CD14-positive monocyte (primary cell): ENCODE measurements around the gene S100A10. TPM values are rescaled to one million over a fixed set of nuclear protein-coding genes. Genes with fewer than 3 reads are reported as not detected.
A peak's percentile ranks its signal among the peaks of the same experiment; 100 is the strongest.

Experiments
- DNase-seq, 3 donors: peaks; one replicate each; pipeline ENCODE4 v3.0.0-alpha.2; 2011 to 2022
- H2AFZ ChIP-seq: 2 replicates; pipeline ENCODE4 v1.6.0; 2012; ENCODE audit warnings: mild to moderate bottlenecking, low read depth, low read length, inconsistent platforms; ENCODE audit not compliant: insufficient read depth, poor library complexity, severe bottlenecking
- H3K27ac ChIP-seq, 2 donors: 1 replicate in 1 of 2; 2 replicates in 1 of 2; pipeline ENCODE4 v1.5.1; 2012 to 2013; ENCODE audit warnings: low read length in 2 of 2, control low read depth in 1 of 2, inconsistent platforms in 1 of 2, low read depth in 1 of 2, mild to moderate bottlenecking in 1 of 2
- H3K27me3 ChIP-seq, 2 donors: one replicate each; pipeline versions ENCODE4 v1.6.0 to v1.6.1; 2011 to 2013; ENCODE audit warnings: low read length in 2 of 2; ENCODE audit not compliant: control insufficient read depth in 2 of 2, insufficient read depth in 2 of 2
- H3K36me3 ChIP-seq, 2 donors: replicated peaks in 1 of 2; 1 replicate in 1 of 2; 2 replicates in 1 of 2; pipeline versions ENCODE4 v1.5.1 to v1.6.1; 2012 to 2013; ENCODE audit warnings: low read length in 2 of 2, control low read depth in 1 of 2, inconsistent platforms in 1 of 2, mild to moderate bottlenecking in 1 of 2; ENCODE audit not compliant: insufficient read depth in 2 of 2, control insufficient read depth in 1 of 2
- H3K4me1 ChIP-seq, 2 donors: 1 replicate in 1 of 2; 2 replicates in 1 of 2; pipeline versions ENCODE4 v1.5.1 to v1.6.1; 2012 to 2013; ENCODE audit warnings: low read length in 2 of 2, control low read depth in 1 of 2, inconsistent platforms in 1 of 2, mild to moderate bottlenecking in 1 of 2, moderate library complexity in 1 of 2; ENCODE audit not compliant: insufficient read depth in 2 of 2, control insufficient read depth in 1 of 2
- H3K4me2 ChIP-seq: replicated peaks from 2 replicates; pipeline ENCODE3; 2012; ENCODE audit warnings: low read length, moderate library complexity, mild to moderate bottlenecking; ENCODE audit not compliant: poor library complexity, severe bottlenecking; ENCODE audit errors: extremely low read depth
- H3K4me3 ChIP-seq, 3 experiments: fragments of 200-600 bp in 1 of 3; sonication (generic) in 1 of 3; replicated peaks in 1 of 3; 1 replicate in 2 of 3; 2 replicates in 1 of 3; pipeline ENCODE4 v1.5.1; 2011 to 2013; ENCODE audit warnings: low read length in 3 of 3, mild to moderate bottlenecking in 3 of 3, control low read depth in 2 of 3, low read depth in 2 of 3, inconsistent platforms in 1 of 3, moderate library complexity in 1 of 3
- H3K79me2 ChIP-seq: 2 replicates; pipeline ENCODE4 v1.6.0; 2012; ENCODE audit warnings: mild to moderate bottlenecking, control low read depth, inconsistent platforms, low read length, moderate library complexity; ENCODE audit not compliant: insufficient read depth
- H3K9ac ChIP-seq: 2 replicates; pipeline ENCODE4 v1.6.0; 2017; ENCODE audit warnings: low read length, mild to moderate bottlenecking; ENCODE audit not compliant: insufficient read depth, poor library complexity, severe bottlenecking
- H3K9me3 ChIP-seq, 2 donors: replicated peaks in 1 of 2; 1 replicate in 1 of 2; 2 replicates in 1 of 2; pipeline versions ENCODE4 v1.5.1 to v1.6.1; 2012 to 2013; ENCODE audit warnings: low read length in 2 of 2, control low read depth in 1 of 2; ENCODE audit not compliant: control insufficient read depth in 1 of 2, insufficient read depth in 1 of 2
- H4K20me1 ChIP-seq: 2 replicates; pipeline ENCODE4 v1.6.0; 2012; ENCODE audit warnings: mild to moderate bottlenecking, low read length, control low read depth, moderate library complexity; ENCODE audit not compliant: insufficient read depth
- H3K27ac Mint-ChIP-seq, 7 donors: one replicate each; pipeline ENCODE4 v1.8.0; 2020; ENCODE audit warnings: mild to moderate bottlenecking in 7 of 7, mixed read lengths in 7 of 7, moderate library complexity in 6 of 7, inconsistent platforms in 2 of 7
- H3K27me3 Mint-ChIP-seq, 3 donors: one replicate each; pipeline ENCODE4 v1.8.0; 2021 to 2022; ENCODE audit warnings: low read depth in 3 of 3, mild to moderate bottlenecking in 3 of 3, mixed read lengths in 3 of 3, moderate library complexity in 3 of 3, inconsistent platforms in 1 of 3
- H3K36me3 Mint-ChIP-seq, 2 donors: one replicate each; pipeline ENCODE4 v1.8.0; 2020; ENCODE audit warnings: mixed read lengths in 2 of 2, inconsistent platforms in 1 of 2, mild to moderate bottlenecking in 1 of 2
- H3K4me1 Mint-ChIP-seq: one replicate; pipeline ENCODE4 v1.8.0; 2020; ENCODE audit warnings: mild to moderate bottlenecking, mixed read lengths
- H3K4me3 Mint-ChIP-seq, 2 donors: one replicate each; pipeline ENCODE4 v1.8.0; 2020; ENCODE audit warnings: mild to moderate bottlenecking in 2 of 2, mixed read lengths in 2 of 2, moderate library complexity in 1 of 2
- H3K9me3 Mint-ChIP-seq, 7 donors: one replicate each; pipeline ENCODE4 v1.8.0; 2020 to 2022; ENCODE audit warnings: mixed read lengths in 7 of 7, mild to moderate bottlenecking in 6 of 7, moderate library complexity in 6 of 7, inconsistent platforms in 2 of 7
- WGBS: methylation state at CpG from one replicate; pipeline ENCODE4 v1.1.5; 2013; ENCODE audit warnings: missing lambda C conversion rate; ENCODE audit not compliant: insufficient coverage; 5-methylcytosine and 5-hydroxymethylcytosine counted together
- intact Hi-C, 2 donors: fragments of 100-400 bp; cut with micrococcal nuclease; formaldehyde crosslinking; loops; one replicate each; pipeline versions ENCODE4 v1.15.0 to v1.15.1; 2023
- polyA plus RNA-seq, 3 donors: library from polyadenylated mRNA; depleted of rRNA in 1 of 3; unstranded in 2 of 3; stranded (reverse) in 1 of 3; fragments of 300-500 nt in 2 of 3; fragments of >200 nt in 1 of 3; fragmentation: Illumina TruSeq in 2 of 3; gene quantifications; 1 replicate in 2 of 3; 2 replicates in 1 of 3; pipeline ENCODE4 v1.2.3, GENCODE V29; 2012 to 2021
- TF ChIP-seq, protein P1 (sequence below): fragments of 200-600 bp; IDR thresholded peaks from one replicate; pipeline ENCODE4 v1.8.0; 2022; ENCODE audit warnings: antibody characterized with exemption, mild to moderate bottlenecking

Gene S100A10
- polyA plus RNA-seq, 3 donors: 422 to 2,138 (median 2,129) TPM

DNA sequence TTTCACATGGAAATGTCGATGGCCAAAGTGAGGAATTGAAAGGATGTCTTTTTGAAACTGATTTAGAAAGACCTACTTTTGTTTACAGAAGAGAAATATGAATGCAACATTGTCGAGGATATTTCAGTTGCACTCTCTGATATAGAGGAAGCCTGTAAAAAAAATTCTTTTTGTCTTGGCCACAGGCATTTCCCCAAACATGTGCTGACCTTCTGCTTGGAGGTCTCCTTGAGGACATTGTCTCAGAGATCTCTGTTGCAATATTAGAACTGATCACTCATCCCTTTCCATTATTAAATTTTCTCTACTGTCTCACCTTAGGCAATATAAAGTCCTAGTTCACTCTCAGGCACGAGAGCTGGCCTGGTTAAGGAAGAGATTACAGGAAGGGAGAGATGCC, 27.2 kb upstream of the S100A10 start:
- H3K27ac Mint-ChIP-seq: no peak overlapping the region
- Histone ChIP-seq H3K27me3 (no peaks in the 10 kb centered on the region), H3K9me3 (no peaks in the 10 kb centered on the region), H3K36me3 (no peaks in the 10 kb centered on the region), H3K4me2 (no peak overlapping the region), H4K20me1 (no peaks in the 10 kb centered on the region), H3K4me3 (no peak overlapping the region), H3K79me2 (no peaks in the 10 kb centered on the region), H3K9ac (no peak overlapping the region), H3K4me1 (peaks cover 0 to 4% of the 10 kb centered on the region in 2 donors), H2AFZ (no peak overlapping the region), H3K27ac (no peak overlapping the region)
- intact Hi-C loops: no loop called here
- peaks cover 2 to 3% (median 2%) of the 10 kb centered on the region in 3 donors for H3K27me3 Mint-ChIP-seq
- H3K9me3 Mint-ChIP-seq: no peaks in the 10 kb centered on the region
- no peaks in the 10 kb centered on the region for H3K36me3 Mint-ChIP-seq
- DNase-seq: no peak
- TF ChIP-seq, protein P1, sequence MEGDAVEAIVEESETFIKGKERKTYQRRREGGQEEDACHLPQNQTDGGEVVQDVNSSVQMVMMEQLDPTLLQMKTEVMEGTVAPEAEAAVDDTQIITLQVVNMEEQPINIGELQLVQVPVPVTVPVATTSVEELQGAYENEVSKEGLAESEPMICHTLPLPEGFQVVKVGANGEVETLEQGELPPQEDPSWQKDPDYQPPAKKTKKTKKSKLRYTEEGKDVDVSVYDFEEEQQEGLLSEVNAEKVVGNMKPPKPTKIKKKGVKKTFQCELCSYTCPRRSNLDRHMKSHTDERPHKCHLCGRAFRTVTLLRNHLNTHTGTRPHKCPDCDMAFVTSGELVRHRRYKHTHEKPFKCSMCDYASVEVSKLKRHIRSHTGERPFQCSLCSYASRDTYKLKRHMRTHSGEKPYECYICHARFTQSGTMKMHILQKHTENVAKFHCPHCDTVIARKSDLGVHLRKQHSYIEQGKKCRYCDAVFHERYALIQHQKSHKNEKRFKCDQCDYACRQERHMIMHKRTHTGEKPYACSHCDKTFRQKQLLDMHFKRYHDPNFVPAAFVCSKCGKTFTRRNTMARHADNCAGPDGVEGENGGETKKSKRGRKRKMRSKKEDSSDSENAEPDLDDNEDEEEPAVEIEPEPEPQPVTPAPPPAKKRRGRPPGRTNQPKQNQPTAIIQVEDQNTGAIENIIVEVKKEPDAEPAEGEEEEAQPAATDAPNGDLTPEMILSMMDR: no peak
- no peak overlapping the region for H3K4me3 Mint-ChIP-seq
- H3K4me1 Mint-ChIP-seq: peaks cover 8% of the 10 kb centered on the region
- no CpG with 5 or more reads among the region's 3 CpGs for WGBS

DNA sequence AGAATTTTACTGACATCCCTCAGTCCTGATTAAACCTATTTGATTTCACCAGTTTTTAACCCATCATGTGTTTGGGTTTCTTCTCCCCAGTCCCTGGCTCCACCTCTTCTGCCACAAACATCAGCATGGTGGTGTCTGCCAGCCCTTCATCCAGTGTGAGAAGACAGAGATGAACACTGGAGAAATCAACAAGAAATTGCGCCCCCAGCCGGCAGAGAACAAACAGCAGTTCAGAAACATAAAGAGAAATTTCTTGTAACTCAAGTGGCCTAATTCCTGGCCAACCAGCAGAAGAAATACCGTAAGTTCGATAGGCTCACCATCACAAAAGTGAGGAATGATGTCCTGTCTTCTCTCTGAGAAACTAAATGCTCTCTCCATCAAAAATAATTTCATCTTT, 24.9 kb upstream of the S100A10 start:
- H3K4me2 ChIP-seq: no peak overlapping the region
- H3K9ac ChIP-seq: no peak overlapping the region
- no peaks in the 10 kb centered on the region for H4K20me1 ChIP-seq
- H3K4me3 ChIP-seq: no peak overlapping the region
- no peak for DNase-seq
- H3K79me2 ChIP-seq: no peaks in the 10 kb centered on the region
- H3K9me3 Mint-ChIP-seq: no peaks in the 10 kb centered on the region
- no peaks in the 10 kb centered on the region for H3K9me3 ChIP-seq
- H3K4me1 ChIP-seq: peaks cover 0 to 4% of the 10 kb centered on the region in 2 donors
- H2AFZ ChIP-seq: no peak overlapping the region
- peaks cover 12% of the 10 kb centered on the region for H3K4me1 Mint-ChIP-seq
- H3K36me3 ChIP-seq: no peaks in the 10 kb centered on the region
- 21% methylated on average over 2 of the region's 4 CpGs for WGBS
- H3K27me3 Mint-ChIP-seq: peaks cover 2 to 5% (median 2%) of the 10 kb centered on the region in 3 donors
- TF ChIP-seq, protein P1: peak; percentile 42
- no peak overlapping the region for H3K27ac ChIP-seq
- intact Hi-C loops: no loop called here
- no peak overlapping the region for H3K27ac Mint-ChIP-seq
- no peaks in the 10 kb centered on the region for H3K36me3 Mint-ChIP-seq
- H3K27me3 ChIP-seq: no peaks in the 10 kb centered on the region
- no peak overlapping the region for H3K4me3 Mint-ChIP-seq
